GM23248 (cell line): ENCODE measurements around the gene TSPYL2. TPM values are rescaled to one million over a fixed set of nuclear protein-coding genes. Genes with fewer than 3 reads are reported as not detected.

ENCODE experiments used
- DNase-seq: peaks from one replicate; pipeline ENCODE4 v3.0.0-alpha.2; 2015
- H2AFZ ChIP-seq: fragments of 200-600 bp; sonication (generic); 2 replicates; pipeline ENCODE4 v1.6.1; 2016; ENCODE audit warnings: antibody characterized with exemption
- H3F3A ChIP-seq: fragments of 200-600 bp; sonication (generic); 2 replicates; pipeline ENCODE4 v1.6.1; 2016; ENCODE audit warnings: mild to moderate bottlenecking, antibody characterized with exemption, mixed run types; ENCODE audit not compliant: insufficient read depth
- H3K27ac ChIP-seq: fragments of 200-600 bp; sonication (generic); 2 replicates; pipeline ENCODE4 v1.5.1; 2016; ENCODE audit warnings: mild to moderate bottlenecking
- H3K27me3 ChIP-seq: fragments of 200-600 bp; sonication (generic); replicated peaks from 2 replicates; pipeline ENCODE4 v1.6.1; 2016; ENCODE audit warnings: mild to moderate bottlenecking; ENCODE audit not compliant: insufficient read depth
- H3K36me3 ChIP-seq: fragments of 200-600 bp; sonication (generic); 2 replicates; pipeline ENCODE4 v1.6.1; 2016; ENCODE audit warnings: low read depth, mild to moderate bottlenecking
- H3K4me1 ChIP-seq: fragments of 200-600 bp; sonication (generic); 2 replicates; pipeline ENCODE4 v1.6.1; 2016; ENCODE audit warnings: mild to moderate bottlenecking; ENCODE audit not compliant: insufficient read depth
- H3K4me2 ChIP-seq: fragments of 200-600 bp; sonication (generic); one replicate; pipeline ENCODE4 v1.6.1; 2016; ENCODE audit warnings: mild to moderate bottlenecking; ENCODE audit not compliant: unreplicated experiment
- H3K4me3 ChIP-seq: fragments of 200-600 bp; sonication (generic); 2 replicates; pipeline ENCODE4 v1.5.1; 2016; ENCODE audit warnings: mild to moderate bottlenecking
- H3K79me2 ChIP-seq: fragments of 200-600 bp; sonication (generic); 2 replicates; pipeline ENCODE4 v1.6.1; 2016; ENCODE audit warnings: mild to moderate bottlenecking; ENCODE audit not compliant: insufficient read depth
- H3K9ac ChIP-seq: fragments of 200-600 bp; sonication (generic); 2 replicates; pipeline ENCODE4 v1.6.1; 2016; ENCODE audit warnings: mild to moderate bottlenecking
- H3K9me2 ChIP-seq: fragments of 200-600 bp; sonication (generic); 2 replicates; pipeline ENCODE4 v1.6.1; 2016; ENCODE audit warnings: mixed run types, mild to moderate bottlenecking, moderate library complexity; ENCODE audit not compliant: insufficient read depth
- H3K9me3 ChIP-seq: fragments of 200-600 bp; sonication (generic); one replicate; pipeline ENCODE4 v1.6.1; 2017; ENCODE audit warnings: low read depth
- H4K20me1 ChIP-seq: fragments of 200-600 bp; sonication (generic); 2 replicates; pipeline ENCODE4 v1.6.0; 2016; ENCODE audit not compliant: insufficient read depth
- EZH2 ChIP-seq: fragments of 200-600 bp; sonication (generic); IDR thresholded peaks from 2 replicates; pipeline ENCODE4 v1.6.1; 2018; ENCODE audit warnings: antibody characterized with exemption, mild to moderate bottlenecking; ENCODE audit not compliant: insufficient read depth, poor library complexity, severe bottlenecking
- EZH2phosphoT487 ChIP-seq: fragments of 200-600 bp; sonication (generic); IDR thresholded peaks from 2 replicates; pipeline ENCODE4 v1.6.1; 2018; ENCODE audit warnings: antibody characterized with exemption, moderate library complexity, mild to moderate bottlenecking, low read depth; ENCODE audit not compliant: insufficient read depth
- WGBS, 2 experiments: methylation state at CpG; one replicate each; pipeline ENCODE4 v1.1.6; 2015 to 2017; ENCODE audit warnings: low lambda C conversion rate in 2 of 2, low coverage in 1 of 2; ENCODE audit errors: missing lambda C conversion rate in 2 of 2; 5-methylcytosine and 5-hydroxymethylcytosine counted together
- in situ Hi-C: fragments of 300-500 bp; cut with MboI; formaldehyde crosslinking; loops from 2 replicates; pipeline ENCODE4 v1.15.0; 2020
- polyA plus RNA-seq: library from polyadenylated mRNA; unstranded; fragments of >200 nt; fragmentation: Nextera tagmentation; extraction: Ambion mirVana; gene quantifications from 2 replicates; pipeline ENCODE4 v1.2.1, GENCODE V29; 2016
- total RNA-seq: library from RNA; depleted of rRNA; stranded (reverse); fragments of >200 nt; shearing (Covaris generic); gene quantifications from 2 replicates; pipeline ENCODE4 v1.2.3, GENCODE V29; 2014

The TSPYL2 gene
- total and polyA plus RNA-seq, 2 experiments from 2014 or later = 14.3 to 16.2 TPM

GRCh38 chrX:53094582-53094905 is 12.4 kb downstream of the TSPYL2 start:
- Histone ChIP-seq H4K20me1 (no peaks in the 10 kb centered on the region), H3K4me3 (peak overlapping the region; percentile 89), H3K9me3 (no peaks in the 10 kb centered on the region), H3K27me3 (no peaks in the 10 kb centered on the region), H3K36me3 (no peaks in the 10 kb centered on the region), H3K9me2 (no peaks in the 10 kb centered on the region), H2AFZ (peak overlapping the region; percentile 93), H3K4me1 (peaks cover 5% of the 10 kb centered on the region; the same call in 1 of the 2 replicates), H3K4me2 (peak overlapping the region; percentile 75), H3K79me2 (no peaks in the 10 kb centered on the region), H3K27ac (peak overlapping the region; percentile 80), H3K9ac (peak overlapping the region; percentile 85), H3F3A (peaks cover 4% of the 10 kb centered on the region; the same call in 1 of the 2 replicates)
- DNase-seq = no peak
- no peak for TF ChIP-seq EZH2
- no peak for TF ChIP-seq EZH2phosphoT487
- in situ Hi-C loops = no loop called here
- WGBS, 2 experiments = 0 to 1% methylated on average over 1 to 5 of the region's 5 CpGs

- Histone ChIP-seq H3K4me3 (no peak overlapping the region), H3K27ac (no peak overlapping the region), H3K4me1 (peaks cover 5% of the 10 kb centered on the region; the same call in 1 of the 2 replicates), H3K9ac (no peak overlapping the region), H3K36me3 (no peaks in the 10 kb centered on the region), H3K9me3 (no peaks in the 10 kb centered on the region), H2AFZ (no peak overlapping the region), H4K20me1 (no peaks in the 10 kb centered on the region), H3K4me2 (no peak overlapping the region), H3K79me2 (no peaks in the 10 kb centered on the region), H3K27me3 (no peaks in the 10 kb centered on the region), H3F3A (peaks cover 4% of the 10 kb centered on the region; the same call in 1 of the 2 replicates), H3K9me2 (no peaks in the 10 kb centered on the region)
- WGBS, 2 experiments = 86 to 87% methylated on average over 3 of the region's 3 CpGs
- DNase-seq = no peak
- TF ChIP-seq EZH2phosphoT487 (no peak), EZH2 (no peak)
- in situ Hi-C loops = no loop called here
Measured at GRCh38 chrX:53095796-53096195, 13.6 kb downstream of the TSPYL2 start.

- H3K27ac ChIP-seq = no peak overlapping the region
- no peaks in the 10 kb centered on the region for H3K79me2 ChIP-seq
- DNase-seq = no peak
- no peaks in the 10 kb centered on the region for H3F3A ChIP-seq
- no peaks in the 10 kb centered on the region for H3K27me3 ChIP-seq
- TF ChIP-seq EZH2 = no peak
- in situ Hi-C loops = no loop called here
- H4K20me1 ChIP-seq = no peaks in the 10 kb centered on the region
- no peaks in the 10 kb centered on the region for H3K9me2 ChIP-seq
- H3K9ac ChIP-seq = no peak overlapping the region
- no peaks in the 10 kb centered on the region for H3K4me1 ChIP-seq
- 87 to 100% methylated on average over 1 to 4 of the region's 6 CpGs for WGBS, 2 experiments
- no peaks in the 10 kb centered on the region for H3K9me3 ChIP-seq
- H3K4me3 ChIP-seq = no peak overlapping the region
- H3K36me3 ChIP-seq = no peaks in the 10 kb centered on the region
- H2AFZ ChIP-seq = no peak overlapping the region
- no peak overlapping the region for H3K4me2 ChIP-seq
Measured at GRCh38 chrX:53114864-53115549, 32.8 kb downstream of the TSPYL2 start.

- Histone ChIP-seq H2AFZ (no peak overlapping the region), H3K36me3 (no peaks in the 10 kb centered on the region), H3K27me3 (no peaks in the 10 kb centered on the region), H3K9me3 (no peaks in the 10 kb centered on the region), H3K9ac (no peak overlapping the region), H3K9me2 (no peaks in the 10 kb centered on the region), H3K4me1 (no peaks in the 10 kb centered on the region), H3K4me3 (no peak overlapping the region), H4K20me1 (no peaks in the 10 kb centered on the region), H3K27ac (no peak overlapping the region), H3K4me2 (no peak overlapping the region), H3K79me2 (no peaks in the 10 kb centered on the region), H3F3A (no peaks in the 10 kb centered on the region)
- 87 to 100% methylated on average over 2 of the region's 2 CpGs for WGBS, 2 experiments
- no peak for DNase-seq
- in situ Hi-C loops = no loop called here
- TF ChIP-seq EZH2 = no peak
- TF ChIP-seq EZH2phosphoT487 = no peak
Measured at GRCh38 chrX:53115550-53115874, 33.3 kb downstream of the TSPYL2 start.

- H4K20me1 ChIP-seq = no peaks in the 10 kb centered on the region
- DNase-seq = peak; percentile 20
- no peak overlapping the region for H3K9ac ChIP-seq
- H3K9me2 ChIP-seq = no peaks in the 10 kb centered on the region
- in situ Hi-C loops = no loop called here
- no peaks in the 10 kb centered on the region for H3K27me3 ChIP-seq
- H3K9me3 ChIP-seq = no peaks in the 10 kb centered on the region
- H3K4me2 ChIP-seq = no peak overlapping the region
- H3K4me3 ChIP-seq = no peak overlapping the region
- H3K36me3 ChIP-seq = no peaks in the 10 kb centered on the region
- no peak overlapping the region for H3K27ac ChIP-seq
- no peaks in the 10 kb centered on the region for H3K4me1 ChIP-seq
- WGBS, 2 experiments = 70 to 85% methylated on average over 3 of the region's 3 CpGs
- H2AFZ ChIP-seq = no peak overlapping the region
- no peaks in the 10 kb centered on the region for H3F3A ChIP-seq
- no peaks in the 10 kb centered on the region for H3K79me2 ChIP-seq
- TF ChIP-seq EZH2 (no peak), EZH2phosphoT487 (no peak)
Measured at GRCh38 chrX:53116101-53116500, 33.9 kb downstream of the TSPYL2 start.
